Measurements from ENCODE around the gene C10orf71. TPM values are rescaled to one million over a fixed set of nuclear protein-coding genes. Genes with fewer than 3 reads are reported as not detected.

The C10orf71 gene
- total RNA-seq, 1 experiment from 2014 or later: not detected

GRCh38 chr10:49275896-49276295, 23.1 kb upstream of the C10orf71 start:
- Mint-ChIP-seq H3K9me3 (ENCODE audit: unreplicated experiment) (no peaks in the 10 kb centered on the region), H3K4me1 (ENCODE audit: low read depth, unreplicated experiment) (no peaks in the 10 kb centered on the region), H3K4me3 (ENCODE audit: unreplicated experiment) (no peak overlapping the region), H3K27ac (ENCODE audit: unreplicated experiment) (no peak overlapping the region), H3K27me3 (ENCODE audit: insufficient read depth, unreplicated experiment) (peaks cover 38% of the 10 kb centered on the region), H3K36me3 (ENCODE audit: insufficient read depth, unreplicated experiment) (no peaks in the 10 kb centered on the region)
- TF ChIP-seq CTCF (IDR thresholded peaks at IDR 0.05; ENCODE audit: insufficient read depth in 1 of 2, low read depth in 1 of 2, low read length in 1 of 2, severe bottlenecking in 1 of 2, unreplicated experiment in 1 of 2): no peak
- no peaks in the 10 kb centered on the region for H3K9me3 ChIP-seq
- ChIA-PET CTCF (no interaction called here), POLR2A (no interaction called here)
- intact Hi-C loops (cut with micrococcal nuclease; ENCODE audit: unreplicated experiment): no loop called here
- no TSS peak for BruUV-seq (replicated peaks)
- no peak for DNase-seq
- H3K27me3 ChIP-seq (replicated peaks; ENCODE audit: control insufficient read depth, insufficient read depth, low read length): no peaks in the 10 kb centered on the region
- H3K4me3 ChIP-seq (ENCODE audit: low read depth, low read length): no peak overlapping the region
- H3K36me3 ChIP-seq (ENCODE audit: control insufficient read depth, insufficient read depth, low read length): no peaks in the 10 kb centered on the region
- H3K4me1 ChIP-seq: no peaks in the 10 kb centered on the region

GRCh38 chr10:49276596-49276995, 22.4 kb upstream of the C10orf71 start:
- no peaks in the 10 kb centered on the region for H3K9me3 Mint-ChIP-seq (ENCODE audit: unreplicated experiment)
- Histone ChIP-seq H3K9me3 (no peaks in the 10 kb centered on the region), H3K4me1 (no peaks in the 10 kb centered on the region), H3K27me3 (replicated peaks; ENCODE audit: control insufficient read depth, insufficient read depth, low read length) (no peaks in the 10 kb centered on the region), H3K36me3 (ENCODE audit: control insufficient read depth, insufficient read depth, low read length) (no peaks in the 10 kb centered on the region), H3K4me3 (ENCODE audit: low read depth, low read length) (no peak overlapping the region)
- intact Hi-C loops (cut with micrococcal nuclease; ENCODE audit: unreplicated experiment): no loop called here
- H3K27ac Mint-ChIP-seq (ENCODE audit: unreplicated experiment): no peak overlapping the region
- ChIA-PET POLR2A (no interaction called here), CTCF (no interaction called here)
- H3K4me3 Mint-ChIP-seq (ENCODE audit: unreplicated experiment): no peak overlapping the region
- H3K4me1 Mint-ChIP-seq (ENCODE audit: low read depth, unreplicated experiment): no peaks in the 10 kb centered on the region
- H3K36me3 Mint-ChIP-seq (ENCODE audit: insufficient read depth, unreplicated experiment): no peaks in the 10 kb centered on the region
- H3K27me3 Mint-ChIP-seq (ENCODE audit: insufficient read depth, unreplicated experiment): peaks cover 44% of the 10 kb centered on the region
- BruUV-seq (replicated peaks): no TSS peak
- no peak for TF ChIP-seq CTCF (IDR thresholded peaks at IDR 0.05; ENCODE audit: insufficient read depth in 1 of 2, low read depth in 1 of 2, low read length in 1 of 2, severe bottlenecking in 1 of 2, unreplicated experiment in 1 of 2)
- no peak for DNase-seq

- Mint-ChIP-seq H3K4me3 (ENCODE audit: unreplicated experiment) (no peak overlapping the region), H3K27me3 (ENCODE audit: insufficient read depth, unreplicated experiment) (peaks cover 40% of the 10 kb centered on the region), H3K4me1 (ENCODE audit: low read depth, unreplicated experiment) (no peaks in the 10 kb centered on the region), H3K9me3 (ENCODE audit: unreplicated experiment) (no peaks in the 10 kb centered on the region), H3K27ac (ENCODE audit: unreplicated experiment) (no peak overlapping the region), H3K36me3 (ENCODE audit: insufficient read depth, unreplicated experiment) (no peaks in the 10 kb centered on the region)
- Histone ChIP-seq H3K27me3 (replicated peaks; ENCODE audit: control insufficient read depth, insufficient read depth, low read length) (no peaks in the 10 kb centered on the region), H3K36me3 (ENCODE audit: control insufficient read depth, insufficient read depth, low read length) (no peaks in the 10 kb centered on the region), H3K9me3 (no peaks in the 10 kb centered on the region), H3K4me3 (ENCODE audit: low read depth, low read length) (no peak overlapping the region), H3K4me1 (no peaks in the 10 kb centered on the region)
- CTCF ChIA-PET: no interaction called here
- intact Hi-C loops (cut with micrococcal nuclease; ENCODE audit: unreplicated experiment): no loop called here
- TF ChIP-seq CTCF (IDR thresholded peaks at IDR 0.05; ENCODE audit: insufficient read depth in 1 of 2, low read depth in 1 of 2, low read length in 1 of 2, severe bottlenecking in 1 of 2, unreplicated experiment in 1 of 2): no peak
- POLR2A ChIA-PET: no interaction called here
- DNase-seq: no peak
- BruUV-seq (replicated peaks): no TSS peak
Measured at GRCh38 chr10:49277973-49278372, 21.0 kb upstream of the C10orf71 start.

Measured in Caco-2 (cell line).